ENCODE measurements around the gene CCDC3.

The CCDC3 gene

DNA sequence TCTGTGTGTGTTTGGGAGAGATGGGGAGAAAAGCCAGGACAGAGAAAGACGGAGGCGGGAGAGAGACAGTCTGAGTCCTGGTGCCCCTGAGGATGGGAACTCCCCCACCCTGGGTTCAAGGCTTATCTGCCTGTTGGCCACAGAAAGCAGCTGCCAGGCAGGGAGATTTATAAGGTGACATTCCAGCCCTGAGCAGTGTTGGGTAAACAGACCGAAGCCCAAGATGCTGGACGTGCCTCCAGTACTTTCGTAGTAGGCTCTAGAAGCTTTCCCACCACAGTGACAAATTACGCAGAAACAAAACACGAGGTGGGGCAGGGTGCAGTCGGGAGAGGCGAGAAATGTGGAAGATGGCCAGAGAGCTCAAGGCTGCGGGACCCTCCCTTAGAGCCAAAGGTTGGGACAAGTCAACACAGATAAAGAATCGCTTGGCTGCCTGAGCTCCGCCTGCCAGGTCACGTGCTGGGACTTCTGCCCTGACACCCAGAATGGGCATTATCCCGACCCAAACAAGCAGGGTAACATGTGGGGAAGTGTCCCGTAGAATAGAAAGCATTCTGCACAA lies 41.1 kb downstream of the CCDC3 start:
- Histone ChIP-seq H3K27ac (no peak overlapping the region), H3K27me3 (ENCODE audit: insufficient read depth, low read depth, severe bottlenecking) (no peaks in the 10 kb centered on the region), H3K4me3 (ENCODE audit: low read depth, low read length) (no peak overlapping the region), H3K36me3 (no peaks in the 10 kb centered on the region), H3K9me3 (ENCODE audit: severe bottlenecking) (no peaks in the 10 kb centered on the region)
- DNase-seq, result no peak
- TF ChIP-seq, protein P1, sequence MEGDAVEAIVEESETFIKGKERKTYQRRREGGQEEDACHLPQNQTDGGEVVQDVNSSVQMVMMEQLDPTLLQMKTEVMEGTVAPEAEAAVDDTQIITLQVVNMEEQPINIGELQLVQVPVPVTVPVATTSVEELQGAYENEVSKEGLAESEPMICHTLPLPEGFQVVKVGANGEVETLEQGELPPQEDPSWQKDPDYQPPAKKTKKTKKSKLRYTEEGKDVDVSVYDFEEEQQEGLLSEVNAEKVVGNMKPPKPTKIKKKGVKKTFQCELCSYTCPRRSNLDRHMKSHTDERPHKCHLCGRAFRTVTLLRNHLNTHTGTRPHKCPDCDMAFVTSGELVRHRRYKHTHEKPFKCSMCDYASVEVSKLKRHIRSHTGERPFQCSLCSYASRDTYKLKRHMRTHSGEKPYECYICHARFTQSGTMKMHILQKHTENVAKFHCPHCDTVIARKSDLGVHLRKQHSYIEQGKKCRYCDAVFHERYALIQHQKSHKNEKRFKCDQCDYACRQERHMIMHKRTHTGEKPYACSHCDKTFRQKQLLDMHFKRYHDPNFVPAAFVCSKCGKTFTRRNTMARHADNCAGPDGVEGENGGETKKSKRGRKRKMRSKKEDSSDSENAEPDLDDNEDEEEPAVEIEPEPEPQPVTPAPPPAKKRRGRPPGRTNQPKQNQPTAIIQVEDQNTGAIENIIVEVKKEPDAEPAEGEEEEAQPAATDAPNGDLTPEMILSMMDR (IDR thresholded peaks at IDR 0.05; ENCODE audit: low read depth, low read length), result no peak

DNA sequence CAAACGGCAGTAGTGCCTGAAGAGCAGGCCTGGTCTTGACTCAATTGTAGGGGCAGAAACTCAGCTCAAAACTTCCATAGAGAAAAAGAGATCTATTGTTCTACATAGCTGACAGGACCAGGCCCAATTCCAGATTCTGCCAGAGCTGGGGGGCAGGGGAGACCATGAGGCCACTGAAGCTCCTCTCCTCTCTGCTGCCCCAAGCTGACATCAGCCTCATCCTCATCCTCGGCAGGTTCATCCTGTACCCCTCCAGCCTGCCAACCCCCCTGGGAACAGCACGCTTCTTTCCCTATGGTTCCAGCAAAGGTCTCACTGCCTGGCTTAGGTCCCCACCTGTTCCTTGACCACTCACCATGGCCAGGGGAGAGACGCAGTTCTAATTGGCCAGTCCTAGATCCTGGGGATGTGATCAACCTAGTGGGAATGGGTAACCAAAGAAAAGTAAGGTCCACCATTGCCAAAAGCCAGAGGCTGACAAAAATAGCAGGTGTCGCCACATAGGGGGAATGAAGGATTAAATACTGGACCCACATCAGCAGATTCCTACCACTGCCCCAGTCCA lies 42.9 kb downstream of the CCDC3 start:
- no peak for DNase-seq
- Histone ChIP-seq H3K27ac (no peak overlapping the region), H3K4me3 (ENCODE audit: low read depth, low read length) (no peak overlapping the region), H3K9me3 (ENCODE audit: severe bottlenecking) (no peaks in the 10 kb centered on the region), H3K36me3 (no peaks in the 10 kb centered on the region), H3K27me3 (ENCODE audit: insufficient read depth, low read depth, severe bottlenecking) (no peaks in the 10 kb centered on the region)
- TF ChIP-seq, protein P1 (IDR thresholded peaks at IDR 0.05; ENCODE audit: low read depth, low read length), result no peak

DNA sequence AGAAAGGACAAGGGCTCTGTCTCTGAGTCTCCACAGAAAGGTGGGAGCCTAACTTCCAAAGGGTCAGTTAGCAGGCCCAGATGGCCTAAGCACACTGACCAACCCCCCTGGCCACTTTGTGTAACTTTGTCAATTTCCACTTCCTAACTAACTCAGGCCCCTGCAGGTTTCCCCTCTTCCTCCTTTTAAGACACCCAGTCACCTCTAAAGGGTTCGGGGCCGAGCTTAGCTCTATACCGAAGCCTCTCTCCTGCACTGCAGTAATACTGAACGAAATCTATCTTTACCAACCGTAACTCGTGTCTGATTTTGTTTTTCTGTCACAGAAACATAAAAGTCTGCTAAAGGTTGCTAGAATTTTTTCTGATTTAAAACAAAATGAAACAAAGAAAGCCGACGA lies 44.4 kb downstream of the CCDC3 start:
- Histone ChIP-seq H3K27me3 (ENCODE audit: insufficient read depth, low read depth, severe bottlenecking) (no peaks in the 10 kb centered on the region), H3K9me3 (ENCODE audit: severe bottlenecking) (no peaks in the 10 kb centered on the region), H3K4me3 (ENCODE audit: low read depth, low read length) (no peak overlapping the region), H3K36me3 (no peaks in the 10 kb centered on the region), H3K27ac (no peak overlapping the region)
- no peak for DNase-seq
- TF ChIP-seq, protein P1 (IDR thresholded peaks at IDR 0.05; ENCODE audit: low read depth, low read length), result no peak

DNA sequence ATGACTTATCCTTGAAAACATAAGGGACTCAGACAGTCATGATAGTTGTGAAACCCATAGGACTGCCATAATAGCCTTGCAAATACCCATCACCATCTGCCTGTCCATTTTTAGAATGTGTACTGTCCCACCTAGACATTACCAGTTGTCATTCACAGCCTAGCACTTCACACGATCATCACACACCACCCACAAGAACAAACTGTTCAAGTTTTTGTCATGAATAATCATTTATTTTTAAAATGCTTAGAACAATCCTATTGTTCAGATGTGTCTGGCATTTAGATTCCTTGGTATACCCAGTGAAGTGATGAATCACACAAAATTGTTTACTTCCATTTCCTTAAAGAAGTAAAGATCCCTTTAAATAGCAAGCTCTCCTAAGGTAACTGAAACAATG lies 46.6 kb downstream of the CCDC3 start:
- H3K4me3 ChIP-seq (ENCODE audit: low read depth, low read length), result no peak overlapping the region
- no peaks in the 10 kb centered on the region for H3K27me3 ChIP-seq (ENCODE audit: insufficient read depth, low read depth, severe bottlenecking)
- TF ChIP-seq, protein P1 (IDR thresholded peaks at IDR 0.05; ENCODE audit: low read depth, low read length), result no peak
- no peak overlapping the region for H3K27ac ChIP-seq
- no peaks in the 10 kb centered on the region for H3K36me3 ChIP-seq
- H3K9me3 ChIP-seq (ENCODE audit: severe bottlenecking), result no peaks in the 10 kb centered on the region
- no peak for DNase-seq

DNA sequence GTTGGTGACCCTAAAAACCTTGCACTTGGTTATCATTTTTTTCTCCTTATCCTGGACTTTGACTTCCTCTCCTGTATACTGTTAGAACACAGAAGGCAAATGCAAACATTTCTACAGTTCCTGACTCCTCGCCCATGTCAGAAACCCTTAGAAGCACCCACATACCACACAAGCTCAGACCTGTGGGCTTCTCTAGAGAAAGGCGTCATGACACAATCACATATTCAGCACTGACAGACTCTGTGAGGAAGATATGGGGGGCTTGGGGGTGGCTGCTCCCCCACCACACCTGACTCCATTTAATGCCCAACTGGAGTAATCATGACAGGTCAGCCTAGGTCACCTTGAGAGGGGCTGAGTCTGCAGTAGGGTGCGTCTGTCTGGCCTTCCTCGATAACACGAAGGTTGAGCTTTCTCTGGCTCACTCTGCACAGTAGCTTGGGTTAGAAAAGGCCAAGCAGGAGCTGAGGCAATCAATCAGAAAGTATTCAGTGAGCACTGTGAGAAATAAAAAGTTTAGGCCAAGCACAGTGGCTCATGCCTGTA lies 50.9 kb downstream of the CCDC3 start:
- no peaks in the 10 kb centered on the region for H3K9me3 ChIP-seq (ENCODE audit: severe bottlenecking)
- no peak for DNase-seq
- no peaks in the 10 kb centered on the region for H3K27me3 ChIP-seq (ENCODE audit: insufficient read depth, low read depth, severe bottlenecking)
- TF ChIP-seq, protein P1 (IDR thresholded peaks at IDR 0.05; ENCODE audit: low read depth, low read length), result no peak
- H3K4me3 ChIP-seq (ENCODE audit: low read depth, low read length), result no peak overlapping the region
- no peaks in the 10 kb centered on the region for H3K36me3 ChIP-seq
- no peak overlapping the region for H3K27ac ChIP-seq

DNA sequence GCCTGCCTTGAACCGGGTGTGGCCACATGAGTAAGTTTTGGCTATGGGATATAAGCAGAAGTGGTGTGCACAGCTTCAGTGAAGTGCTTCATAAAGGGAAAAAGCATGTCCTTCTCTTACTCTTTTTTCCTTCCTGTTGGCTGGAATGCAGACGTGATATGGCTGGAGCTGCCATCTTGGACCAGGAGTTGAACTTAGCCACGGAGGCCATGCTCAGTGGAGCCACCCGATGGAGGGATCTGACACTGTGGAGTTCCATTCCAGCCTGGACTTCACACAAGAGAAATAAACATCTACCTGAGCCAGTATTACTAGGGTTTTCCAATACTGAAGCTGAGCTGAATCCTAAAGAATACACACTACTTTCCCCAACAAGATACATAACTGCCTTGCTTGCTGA lies 52.3 kb downstream of the CCDC3 start:
- no peak overlapping the region for H3K4me3 ChIP-seq (ENCODE audit: low read depth, low read length)
- no peaks in the 10 kb centered on the region for H3K36me3 ChIP-seq
- no peaks in the 10 kb centered on the region for H3K9me3 ChIP-seq (ENCODE audit: severe bottlenecking)
- H3K27ac ChIP-seq, result no peak overlapping the region
- TF ChIP-seq, protein P1 (IDR thresholded peaks at IDR 0.05; ENCODE audit: low read depth, low read length), result peak; percentile 28; the same call in 1 of the 2 replicates
- no peaks in the 10 kb centered on the region for H3K27me3 ChIP-seq (ENCODE audit: insufficient read depth, low read depth, severe bottlenecking)
- DNase-seq, result no peak

All from WERI-Rb-1 (cell line).